Measurements from ENCODE around the gene ADCY10. TPM values are rescaled to one million over a fixed set of nuclear protein-coding genes. Genes with fewer than 3 reads are reported as not detected.

The ADCY10 gene
- total RNA-seq, 2 experiments from 2014 or later, result 0.15 TPM; not detected in 1

DNA sequence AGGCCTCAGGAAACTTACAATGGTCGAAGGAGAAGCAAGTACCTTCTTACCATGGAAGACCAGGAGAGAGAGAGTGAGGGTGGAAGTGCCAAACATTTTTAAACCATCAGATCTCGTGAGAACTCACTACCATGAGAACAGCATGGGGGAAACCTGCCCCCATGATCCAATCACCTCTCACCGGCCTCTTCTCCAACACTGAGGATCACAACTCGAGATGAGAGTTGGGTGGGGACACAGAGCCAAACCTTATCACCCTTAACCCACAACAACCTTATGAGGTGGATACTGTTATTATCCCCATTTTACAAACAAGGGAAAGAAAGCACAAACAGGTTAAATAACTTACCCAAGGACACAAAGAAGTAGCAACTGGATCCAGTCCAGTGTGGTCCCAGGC lies 111.7 kb downstream of the ADCY10 start:
- no peak for TF ChIP-seq EZH2phosphoT487 (IDR thresholded peaks at IDR 0.05; ENCODE audit: borderline replicate concordance, low read depth, low read length)
- TF ChIP-seq, protein P1, sequence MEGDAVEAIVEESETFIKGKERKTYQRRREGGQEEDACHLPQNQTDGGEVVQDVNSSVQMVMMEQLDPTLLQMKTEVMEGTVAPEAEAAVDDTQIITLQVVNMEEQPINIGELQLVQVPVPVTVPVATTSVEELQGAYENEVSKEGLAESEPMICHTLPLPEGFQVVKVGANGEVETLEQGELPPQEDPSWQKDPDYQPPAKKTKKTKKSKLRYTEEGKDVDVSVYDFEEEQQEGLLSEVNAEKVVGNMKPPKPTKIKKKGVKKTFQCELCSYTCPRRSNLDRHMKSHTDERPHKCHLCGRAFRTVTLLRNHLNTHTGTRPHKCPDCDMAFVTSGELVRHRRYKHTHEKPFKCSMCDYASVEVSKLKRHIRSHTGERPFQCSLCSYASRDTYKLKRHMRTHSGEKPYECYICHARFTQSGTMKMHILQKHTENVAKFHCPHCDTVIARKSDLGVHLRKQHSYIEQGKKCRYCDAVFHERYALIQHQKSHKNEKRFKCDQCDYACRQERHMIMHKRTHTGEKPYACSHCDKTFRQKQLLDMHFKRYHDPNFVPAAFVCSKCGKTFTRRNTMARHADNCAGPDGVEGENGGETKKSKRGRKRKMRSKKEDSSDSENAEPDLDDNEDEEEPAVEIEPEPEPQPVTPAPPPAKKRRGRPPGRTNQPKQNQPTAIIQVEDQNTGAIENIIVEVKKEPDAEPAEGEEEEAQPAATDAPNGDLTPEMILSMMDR (conservative IDR thresholded peaks at IDR 0.05; ENCODE audit: low read length), result no peak

DNA sequence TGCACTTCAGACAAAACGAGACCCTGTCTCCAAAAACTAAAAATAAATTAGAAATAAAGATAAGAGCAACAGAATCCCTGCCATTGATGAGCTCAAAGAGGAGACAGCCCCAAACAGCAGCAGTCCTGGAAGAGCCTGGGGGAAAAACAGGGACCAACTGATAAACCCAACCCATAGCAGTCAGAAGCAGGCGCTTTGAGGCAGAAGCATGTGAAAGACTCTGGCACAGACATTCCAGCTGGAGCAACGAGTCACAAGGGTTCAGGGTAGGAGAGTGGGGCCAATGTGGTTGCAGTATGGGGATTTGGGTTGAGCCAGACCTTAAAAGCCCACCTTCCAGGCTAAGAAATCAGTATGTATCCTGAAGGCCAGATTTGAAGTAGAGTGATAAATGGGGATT lies 113.7 kb downstream of the ADCY10 start:
- DNase-seq (ENCODE audit: low spot score), result no peak
- TF ChIP-seq EZH2phosphoT487 (IDR thresholded peaks at IDR 0.05; ENCODE audit: borderline replicate concordance, low read depth, low read length), result no peak
- TF ChIP-seq, protein P1 (conservative IDR thresholded peaks at IDR 0.05; ENCODE audit: low read length), result no peak
- intact Hi-C loops (cut with micrococcal nuclease; ENCODE audit: unreplicated experiment), result loop anchor here (5.0 to 10.0 kb wide), 3 partner anchors 243 to 343 kb away; no protein-coding TSS in a partner anchor
- Histone ChIP-seq H3K4me1 (ENCODE audit: insufficient read depth, low read length, poor library complexity, severe bottlenecking) (peaks cover 16% of the 10 kb centered on the region), H3K36me3 (ENCODE audit: insufficient read depth, low read length) (no peaks in the 10 kb centered on the region), H4K20me1 (ENCODE audit: insufficient read depth, low read length) (no peaks in the 10 kb centered on the region), H3K9me3 (ENCODE audit: low read length) (0 out of 2 replicates have a peak, but pooled peaks cover 4% of the 10 kb centered on the region), H3K4me2 (ENCODE audit: low read length) (no peak overlapping the region), H3K27ac (ENCODE audit: low read depth, low read length, poor library complexity, severe bottlenecking) (no peak overlapping the region), H2AFZ (ENCODE audit: low read length) (no peak overlapping the region), H3K79me2 (ENCODE audit: insufficient read depth, low read depth, low read length) (no peaks in the 10 kb centered on the region), H3K4me3 (ENCODE audit: low read depth, low read length, poor library complexity, severe bottlenecking) (no peak overlapping the region), H3K9me2 (ENCODE audit: insufficient read depth, low read length) (no peaks in the 10 kb centered on the region)
- POLR2A ChIA-PET, result interaction anchor here (0.6 to 1.0 kb wide), 4 partner anchors 11 to 272 kb away, joined by 4 to 7 read pairs (median 6); no protein-coding TSS in a partner anchor
- CTCF ChIA-PET (ENCODE audit: unreplicated experiment), result no interaction called here
- no TSS peak for BruUV-seq (replicated peaks)

More for the DNA sequence above, 111.7 kb downstream of the ADCY10 start:
- Histone ChIP-seq H3K9me2 (ENCODE audit: insufficient read depth, low read length) (no peaks in the 10 kb centered on the region), H3K36me3 (ENCODE audit: insufficient read depth, low read length) (no peaks in the 10 kb centered on the region), H3K9me3 (ENCODE audit: low read length) (0 out of 2 replicates have a peak, but pooled peaks cover 4% of the 10 kb centered on the region), H3K4me3 (ENCODE audit: low read depth, low read length, poor library complexity, severe bottlenecking) (no peak overlapping the region), H3K4me2 (ENCODE audit: low read length) (no peak overlapping the region), H3K27ac (ENCODE audit: low read depth, low read length, poor library complexity, severe bottlenecking) (no peak overlapping the region), H4K20me1 (ENCODE audit: insufficient read depth, low read length) (no peaks in the 10 kb centered on the region), H3K79me2 (ENCODE audit: insufficient read depth, low read depth, low read length) (no peaks in the 10 kb centered on the region), H2AFZ (ENCODE audit: low read length) (no peak overlapping the region), H3K4me1 (ENCODE audit: insufficient read depth, low read length, poor library complexity, severe bottlenecking) (peaks cover 17% of the 10 kb centered on the region)
- POLR2A ChIA-PET, result interaction anchor here (0.5 to 0.9 kb wide), 2 partner anchors 97 to 202 kb away, joined by 3 read pairs; no protein-coding TSS in a partner anchor
- no TSS peak for BruUV-seq (replicated peaks)
- CTCF ChIA-PET (ENCODE audit: unreplicated experiment), result no interaction called here
- intact Hi-C loops (cut with micrococcal nuclease; ENCODE audit: unreplicated experiment), result loop anchor here (5.0 to 10.0 kb wide), 3 partner anchors 245 to 345 kb away; no protein-coding TSS in a partner anchor
- DNase-seq (ENCODE audit: low spot score), result no peak

DNA sequence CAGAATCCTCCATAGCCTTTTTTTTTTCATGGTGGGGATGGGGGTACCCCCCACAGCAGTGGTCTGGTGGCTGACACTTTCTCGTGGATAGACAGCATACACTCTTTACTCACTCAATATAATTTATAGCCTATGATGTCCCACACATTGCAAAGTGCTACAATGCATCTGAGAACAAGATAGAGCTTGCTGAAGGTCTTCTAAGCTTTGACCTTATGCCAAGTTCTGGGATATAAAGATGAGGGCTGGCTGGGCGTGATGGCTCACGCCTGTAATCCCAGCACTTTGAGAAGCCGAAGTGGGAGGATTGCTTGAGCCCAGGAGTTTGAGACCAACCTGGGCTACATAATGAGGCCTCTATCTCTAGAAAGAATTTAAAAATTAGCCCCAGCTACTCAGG lies 114.2 kb downstream of the ADCY10 start:
- Histone ChIP-seq H3K27ac (ENCODE audit: low read depth, low read length, poor library complexity, severe bottlenecking) (no peak overlapping the region), H3K4me1 (ENCODE audit: insufficient read depth, low read length, poor library complexity, severe bottlenecking) (peaks cover 10% of the 10 kb centered on the region), H4K20me1 (ENCODE audit: insufficient read depth, low read length) (no peaks in the 10 kb centered on the region), H3K9me2 (ENCODE audit: insufficient read depth, low read length) (no peaks in the 10 kb centered on the region), H3K79me2 (ENCODE audit: insufficient read depth, low read depth, low read length) (no peaks in the 10 kb centered on the region), H3K36me3 (ENCODE audit: insufficient read depth, low read length) (no peaks in the 10 kb centered on the region), H3K4me3 (ENCODE audit: low read depth, low read length, poor library complexity, severe bottlenecking) (no peak overlapping the region), H3K4me2 (ENCODE audit: low read length) (no peak overlapping the region), H2AFZ (ENCODE audit: low read length) (no peak overlapping the region), H3K9me3 (ENCODE audit: low read length) (0 out of 2 replicates have a peak, but pooled peaks cover 4% of the 10 kb centered on the region)
- BruUV-seq (replicated peaks), result no TSS peak
- no peak for DNase-seq (ENCODE audit: low spot score)
- intact Hi-C loops (cut with micrococcal nuclease; ENCODE audit: unreplicated experiment), result loop anchor here (5.0 to 10.0 kb wide), 3 partner anchors 242 to 342 kb away; no protein-coding TSS in a partner anchor
- ChIA-PET POLR2A (interaction anchor here (0.6 to 1.0 kb wide), 6 partner anchors 10 to 300 kb away, joined by 3 to 7 read pairs (median 4); no protein-coding TSS in a partner anchor), CTCF (ENCODE audit: unreplicated experiment) (no interaction called here)
- TF ChIP-seq, protein P1 (conservative IDR thresholded peaks at IDR 0.05; ENCODE audit: low read length), result no peak
- no peak for TF ChIP-seq EZH2phosphoT487 (IDR thresholded peaks at IDR 0.05; ENCODE audit: borderline replicate concordance, low read depth, low read length)
